Fibroblast of lung (primary cell): ENCODE results near the gene STAT3. TPM values are rescaled to one million over a fixed set of nuclear protein-coding genes. Genes with fewer than 3 reads are reported as not detected.

Experiments
- DNase-seq, 2 donors: peaks; one replicate each; pipeline versions ENCODE4 v3.0.0 to v3.0.0-alpha.2; 2010; ENCODE audit warnings: low read depth in 2 of 2
- H2AFZ ChIP-seq: 2 replicates; pipeline ENCODE4 v1.5.1; 2012; ENCODE audit warnings: low read length, control low read depth, inconsistent platforms
- H3K27ac ChIP-seq: 2 replicates; pipeline ENCODE4 v1.5.1; 2011; ENCODE audit warnings: low read length, control low read depth; ENCODE audit not compliant: insufficient read depth
- H3K27me3 ChIP-seq: 2 replicates; pipeline ENCODE4 v1.5.1; 2011; ENCODE audit warnings: mild to moderate bottlenecking, low read length; ENCODE audit not compliant: control insufficient read depth, insufficient read depth
- H3K36me3 ChIP-seq: 2 replicates; pipeline ENCODE4 v1.5.1; 2011; ENCODE audit warnings: low read length; ENCODE audit not compliant: control insufficient read depth, insufficient read depth
- H3K4me1 ChIP-seq: 2 replicates; pipeline ENCODE4 v1.5.1; 2011; ENCODE audit warnings: low read length; ENCODE audit not compliant: control insufficient read depth, insufficient read depth; ENCODE audit errors: extremely low read depth
- H3K4me2 ChIP-seq: 2 replicates; pipeline ENCODE4 v1.5.1; 2011; ENCODE audit warnings: low read length, control low read depth; ENCODE audit not compliant: insufficient read depth; ENCODE audit errors: extremely low read depth
- H3K4me3 ChIP-seq, 4 experiments: fragments of 200-600 bp in 1 of 4; sonication (generic) in 1 of 4; replicated peaks in 1 of 4; 2 replicates each; pipeline ENCODE4 v1.5.1; 2011 to 2016; ENCODE audit warnings: low read length in 4 of 4, low read depth in 3 of 4, mild to moderate bottlenecking in 3 of 4, control low read depth in 2 of 4, inconsistent platforms in 1 of 4, mixed read lengths in 1 of 4; ENCODE audit not compliant: insufficient read depth in 1 of 4; ENCODE audit errors: control extremely low read depth in 1 of 4
- H3K79me2 ChIP-seq: 2 replicates; pipeline ENCODE4 v1.5.1; 2012; ENCODE audit warnings: mild to moderate bottlenecking, low read length, inconsistent platforms; ENCODE audit not compliant: control insufficient read depth, insufficient read depth
- H3K9ac ChIP-seq: 2 replicates; pipeline ENCODE4 v1.5.1; 2011; ENCODE audit warnings: mild to moderate bottlenecking, low read length, control low read depth; ENCODE audit not compliant: insufficient read depth
- H3K9me3 ChIP-seq: 2 replicates; pipeline ENCODE4 v1.5.1; 2012; ENCODE audit warnings: low read depth, low read length; ENCODE audit not compliant: control insufficient read depth, insufficient read depth
- H4K20me1 ChIP-seq: 2 replicates; pipeline ENCODE4 v1.5.1; 2011; ENCODE audit warnings: low read length; ENCODE audit not compliant: control insufficient read depth, insufficient read depth; ENCODE audit errors: extremely low read depth
- EZH2 ChIP-seq: IDR thresholded peaks from 2 replicates; pipeline ENCODE4 v1.5.1; 2012; ENCODE audit warnings: low read length, control low read depth, mild to moderate bottlenecking; ENCODE audit errors: missing control alignments
- polyA plus RNA-seq, 2 donors: library from polyadenylated mRNA; depleted of rRNA in 1 of 2; stranded (reverse) in 1 of 2; unstranded in 1 of 2; fragments of >200 nt; gene quantifications; 2 replicates each; pipeline ENCODE4 v1.2.1, GENCODE V29; 2011 to 2012; ENCODE audit warnings: missing spikeins in 1 of 2
- total RNA-seq: library from RNA; depleted of rRNA; stranded (reverse); fragments of >200 nt; gene quantifications from 2 replicates; pipeline ENCODE4 v1.2.1, GENCODE V29; 2014
- TF ChIP-seq, protein P1 (sequence below), 2 donors: IDR thresholded peaks in 1 of 2; conservative IDR thresholded peaks in 1 of 2; 1 replicate in 1 of 2; 2 replicates in 1 of 2; pipeline ENCODE4 v1.5.1; 2011 to 2012; ENCODE audit warnings: low read length in 2 of 2, control low read depth in 1 of 2, inconsistent platforms in 1 of 2, low read depth in 1 of 2, mild to moderate bottlenecking in 1 of 2

Gene STAT3
- total and polyA plus RNA-seq, 2 donors (not counting 1 experiment from before 2014, with no cell fraction given): 75.0 to 101 TPM

- Histone ChIP-seq H3K4me2 (no peak overlapping the region), H3K9ac (no peak overlapping the region), H3K79me2 (peaks cover 14% of the 10 kb centered on the region), H3K9me3 (no peaks in the 10 kb centered on the region), H4K20me1 (no peaks in the 10 kb centered on the region), H3K27ac (no peak overlapping the region), H2AFZ (no peak overlapping the region), H3K4me1 (peaks cover 5% of the 10 kb centered on the region), H3K36me3 (no peaks in the 10 kb centered on the region), H3K27me3 (no peaks in the 10 kb centered on the region), H3K4me3 (no peak overlapping the region)
- TF ChIP-seq, protein P1, sequence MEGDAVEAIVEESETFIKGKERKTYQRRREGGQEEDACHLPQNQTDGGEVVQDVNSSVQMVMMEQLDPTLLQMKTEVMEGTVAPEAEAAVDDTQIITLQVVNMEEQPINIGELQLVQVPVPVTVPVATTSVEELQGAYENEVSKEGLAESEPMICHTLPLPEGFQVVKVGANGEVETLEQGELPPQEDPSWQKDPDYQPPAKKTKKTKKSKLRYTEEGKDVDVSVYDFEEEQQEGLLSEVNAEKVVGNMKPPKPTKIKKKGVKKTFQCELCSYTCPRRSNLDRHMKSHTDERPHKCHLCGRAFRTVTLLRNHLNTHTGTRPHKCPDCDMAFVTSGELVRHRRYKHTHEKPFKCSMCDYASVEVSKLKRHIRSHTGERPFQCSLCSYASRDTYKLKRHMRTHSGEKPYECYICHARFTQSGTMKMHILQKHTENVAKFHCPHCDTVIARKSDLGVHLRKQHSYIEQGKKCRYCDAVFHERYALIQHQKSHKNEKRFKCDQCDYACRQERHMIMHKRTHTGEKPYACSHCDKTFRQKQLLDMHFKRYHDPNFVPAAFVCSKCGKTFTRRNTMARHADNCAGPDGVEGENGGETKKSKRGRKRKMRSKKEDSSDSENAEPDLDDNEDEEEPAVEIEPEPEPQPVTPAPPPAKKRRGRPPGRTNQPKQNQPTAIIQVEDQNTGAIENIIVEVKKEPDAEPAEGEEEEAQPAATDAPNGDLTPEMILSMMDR (conservative IDR thresholded peaks at IDR 0.05 in 1 of 2, IDR thresholded peaks at IDR 0.05 in 1 of 2; ENCODE audit: low read depth in 1 of 2, low read length in 2 of 2): no peak
- TF ChIP-seq EZH2: no peak
- DNase-seq: no peak
Observed at GRCh38 chr17:42272162-42272907, 115.9 kb downstream of the STAT3 start.

GRCh38 chr17:42271779-42272035, 116.5 kb downstream of the STAT3 start:
- Histone ChIP-seq H3K27ac (no peak overlapping the region), H3K9me3 (no peaks in the 10 kb centered on the region), H3K4me3 (no peak overlapping the region), H4K20me1 (no peaks in the 10 kb centered on the region), H3K27me3 (no peaks in the 10 kb centered on the region), H3K4me2 (no peak overlapping the region), H3K4me1 (peaks cover 5% of the 10 kb centered on the region), H3K36me3 (no peaks in the 10 kb centered on the region), H2AFZ (no peak overlapping the region), H3K9ac (no peak overlapping the region), H3K79me2 (peaks cover 14% of the 10 kb centered on the region)
- TF ChIP-seq EZH2: no peak
- TF ChIP-seq, protein P1 (conservative IDR thresholded peaks at IDR 0.05 in 1 of 2, IDR thresholded peaks at IDR 0.05 in 1 of 2; ENCODE audit: low read depth in 1 of 2, low read length in 2 of 2): no peak
- DNase-seq: no peak

GRCh38 chr17:42271006-42271778, 117.0 kb downstream of the STAT3 start:
- no peaks in the 10 kb centered on the region for H3K9me3 ChIP-seq
- no peaks in the 10 kb centered on the region for H3K27me3 ChIP-seq
- H2AFZ ChIP-seq: no peak overlapping the region
- H3K27ac ChIP-seq: no peak overlapping the region
- TF ChIP-seq, protein P1 (conservative IDR thresholded peaks at IDR 0.05 in 1 of 2, IDR thresholded peaks at IDR 0.05 in 1 of 2; ENCODE audit: low read depth in 1 of 2, low read length in 2 of 2): no peak
- no peak for TF ChIP-seq EZH2
- H3K4me1 ChIP-seq: peaks cover 5% of the 10 kb centered on the region
- peaks cover 17% of the 10 kb centered on the region for H3K79me2 ChIP-seq
- no peak overlapping the region for H3K4me2 ChIP-seq
- H3K4me3 ChIP-seq: no peak overlapping the region
- H3K9ac ChIP-seq: no peak overlapping the region
- no peaks in the 10 kb centered on the region for H3K36me3 ChIP-seq
- H4K20me1 ChIP-seq: no peaks in the 10 kb centered on the region
- no peak for DNase-seq
